NCI-H1436 (cell line): ENCODE measurements around the gene CASZ1.

Source experiments
- DNase-seq: peaks from one replicate; lab custom pipeline; 2025; lab: John Stamatoyannopoulos, UW

Gene CASZ1

GRCh38 chr1:10775763-10776162, 20.7 kb downstream of the CASZ1 start:
- no peak for DNase-seq

- DNase-seq: no peak
Observed at GRCh38 chr1:10774615-10775310, 21.7 kb downstream of the CASZ1 start.

GRCh38 chr1:10773851-10774614, 22.4 kb downstream of the CASZ1 start:
- DNase-seq: no peak

GRCh38 chr1:10773376-10773775, 23.1 kb downstream of the CASZ1 start:
- no peak for DNase-seq

DNA sequence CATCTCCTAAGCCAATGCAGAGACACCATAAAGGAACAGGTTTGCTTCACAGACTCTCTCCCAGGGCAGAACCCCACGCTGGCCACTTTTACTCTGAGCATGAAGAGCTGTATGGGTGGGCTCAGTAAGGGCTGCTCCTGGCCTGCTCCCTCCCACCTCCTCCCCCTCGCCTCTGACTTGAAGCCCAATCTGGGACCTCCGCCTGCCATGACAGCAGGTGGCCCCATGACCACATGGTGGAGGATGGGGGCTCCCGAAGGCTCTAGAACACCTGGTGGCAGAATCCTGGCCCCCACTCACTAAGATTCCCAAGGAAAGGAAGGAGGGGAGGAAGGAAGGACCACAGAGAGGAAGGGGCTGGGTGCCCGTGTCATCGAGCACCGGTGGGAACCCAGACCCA, 23.7 kb downstream of the CASZ1 start:
- DNase-seq: no peak

DNA sequence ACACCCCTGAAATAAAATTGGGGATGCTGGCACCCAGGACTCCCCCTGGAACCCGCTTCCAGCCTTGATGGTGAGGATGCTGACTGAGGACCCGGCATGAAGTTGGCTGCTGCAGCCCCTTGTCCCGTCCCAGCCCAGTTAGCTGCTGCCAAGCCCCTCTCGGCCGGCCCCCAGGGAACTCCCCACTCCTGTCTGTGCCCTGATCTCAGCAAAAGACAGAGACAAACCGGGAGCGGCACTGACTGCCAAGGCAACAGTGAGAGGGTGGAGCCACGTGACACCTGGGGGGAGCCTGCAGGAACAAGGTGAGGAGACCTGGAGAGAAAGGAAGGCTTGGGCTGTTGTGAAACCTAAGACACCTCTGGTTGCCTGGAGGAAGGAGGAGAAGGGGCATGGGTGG, 24.7 kb downstream of the CASZ1 start:
- DNase-seq: no peak

DNA sequence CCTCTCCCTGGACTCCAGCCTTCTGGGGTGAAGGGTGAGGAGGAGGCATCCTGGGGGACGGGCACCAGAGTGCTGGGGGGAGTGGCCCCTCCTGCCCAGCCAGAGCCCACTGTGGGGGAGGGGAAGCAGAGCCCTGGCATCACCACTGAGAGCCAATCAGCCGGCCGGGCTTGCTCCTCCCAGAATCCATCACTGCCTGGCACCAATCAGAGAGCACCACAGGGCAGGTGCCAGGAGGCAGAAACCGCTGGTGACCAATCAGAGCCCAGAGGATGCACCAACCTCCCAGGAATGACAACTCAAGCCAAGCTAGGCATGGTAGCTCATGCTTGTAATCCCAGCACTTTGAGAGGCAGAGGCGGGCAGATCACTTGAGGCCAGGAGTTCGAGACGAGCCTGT, 27.9 kb downstream of the CASZ1 start:
- DNase-seq: peak; percentile 10

- DNase-seq: no peak
Observed at GRCh38 chr1:10767282-10767681, 29.2 kb downstream of the CASZ1 start.

DNA sequence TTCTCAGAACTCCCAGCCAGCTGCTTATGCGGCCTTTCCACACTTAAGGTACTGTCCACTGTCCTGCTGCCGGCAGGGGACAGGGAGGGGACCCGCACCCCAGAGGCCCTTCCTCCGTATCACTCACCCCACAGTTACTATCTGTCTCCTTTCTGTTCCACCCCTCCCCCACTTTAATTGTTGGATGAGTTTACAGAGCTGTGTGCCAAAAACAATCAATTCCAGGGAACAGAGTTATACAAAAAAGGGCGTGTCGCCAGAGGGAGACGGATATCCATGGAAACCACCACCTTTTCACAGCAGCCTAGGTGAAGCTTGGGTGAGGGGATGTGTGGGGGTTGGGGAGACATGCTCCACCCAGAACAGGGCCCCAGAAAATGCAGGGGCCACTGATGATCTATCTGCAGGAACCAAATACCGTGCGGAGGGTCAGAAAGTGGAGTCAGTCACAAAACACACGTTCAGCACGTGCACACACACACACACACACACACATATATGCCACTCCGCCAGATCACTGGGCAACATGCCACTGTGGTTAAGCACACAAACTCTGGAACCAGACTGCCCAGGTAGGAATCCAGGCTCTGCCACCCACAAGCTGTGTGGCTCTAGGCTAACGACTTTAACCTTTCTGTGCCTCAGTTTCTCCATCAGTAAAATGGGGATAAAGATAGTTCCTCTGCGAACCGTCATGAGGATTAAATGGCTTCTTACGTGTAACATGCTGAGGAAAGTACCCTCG, 30.5 kb downstream of the CASZ1 start:
- no peak for DNase-seq

DNA sequence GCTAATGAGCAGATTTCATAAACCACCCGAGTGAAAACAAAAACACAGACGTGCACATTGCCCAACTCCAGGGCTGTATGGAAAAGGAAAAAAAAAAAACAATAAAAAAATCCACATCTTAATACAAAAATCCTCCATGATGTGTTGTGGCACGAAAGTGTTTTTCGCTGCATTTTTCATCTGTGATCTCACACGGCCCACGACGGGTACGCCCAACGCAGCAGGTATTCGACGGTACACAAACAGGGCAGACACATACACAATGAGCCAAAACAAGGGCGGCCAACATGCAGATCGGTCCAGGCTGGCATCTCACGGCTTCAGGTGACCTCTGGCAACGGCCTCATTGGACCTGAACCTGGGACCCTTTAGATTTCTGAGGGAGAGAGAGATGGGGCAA, 31.1 kb downstream of the CASZ1 start:
- DNase-seq: no peak

DNA sequence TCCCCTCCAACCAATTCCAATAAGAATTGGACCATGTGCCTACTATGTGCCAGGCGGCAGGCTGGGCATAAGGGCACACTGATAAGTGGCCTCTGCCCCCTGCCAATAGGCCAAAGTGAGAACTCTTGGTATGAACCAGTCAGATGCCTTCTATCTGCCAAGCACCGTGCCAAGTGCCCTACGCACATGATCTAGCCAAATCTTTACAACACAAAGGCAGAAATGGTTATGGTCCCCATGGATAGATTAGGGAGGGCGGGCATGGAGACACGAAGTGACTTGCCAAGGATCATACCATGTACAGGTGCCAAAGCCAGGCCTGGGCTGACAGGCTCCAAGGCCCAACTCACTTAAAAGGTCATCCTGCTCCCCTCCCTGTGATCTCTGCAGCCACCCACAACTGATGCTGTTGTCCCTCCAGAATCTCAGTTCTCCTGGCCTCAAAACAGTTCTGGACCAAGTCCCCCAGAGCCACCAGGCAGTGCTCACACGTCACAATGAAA, 32.1 kb downstream of the CASZ1 start:
- no peak for DNase-seq

- DNase-seq: no peak
Observed at GRCh38 chr1:10762875-10763274, 33.6 kb downstream of the CASZ1 start.

GRCh38 chr1:10762153-10762523, 34.3 kb downstream of the CASZ1 start:
- DNase-seq: no peak

DNA sequence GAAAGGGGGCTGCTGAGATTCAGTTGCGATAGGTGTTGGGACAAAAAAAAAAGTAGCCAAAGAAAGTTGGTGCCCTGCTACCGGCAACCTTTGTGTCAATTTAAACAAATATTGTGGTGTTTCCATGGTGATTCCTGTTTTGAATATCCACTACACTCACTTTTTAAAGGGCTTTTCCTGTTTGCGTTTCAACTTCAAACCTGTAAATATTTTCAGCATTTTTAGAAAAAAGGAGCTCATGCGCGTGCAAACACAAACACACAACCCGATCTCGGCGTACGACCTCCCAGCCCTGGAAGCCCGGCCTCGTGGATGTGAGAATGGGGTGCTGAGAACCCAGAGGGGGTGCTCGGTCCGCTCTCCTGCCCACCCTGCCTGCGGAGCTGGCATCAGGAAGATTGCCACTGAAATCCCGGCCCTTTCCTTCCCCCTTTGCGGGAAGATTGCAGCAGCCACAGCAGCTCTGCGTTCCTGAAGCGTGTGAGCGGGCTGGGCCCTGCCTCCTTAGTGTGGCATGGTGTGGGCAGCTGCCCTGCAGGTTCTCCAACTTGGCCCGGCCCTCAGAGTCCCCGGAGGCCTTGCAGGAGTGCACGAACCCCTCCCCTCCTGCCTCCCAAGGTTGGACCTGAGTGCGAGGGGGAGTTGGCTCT, 34.8 kb downstream of the CASZ1 start:
- no peak for DNase-seq

- no peak for DNase-seq
Observed at GRCh38 chr1:10760566-10761502, 35.6 kb downstream of the CASZ1 start.

GRCh38 chr1:10759413-10760200, 36.8 kb downstream of the CASZ1 start:
- no peak for DNase-seq

- DNase-seq: no peak
Observed at GRCh38 chr1:10756842-10757241, 39.6 kb downstream of the CASZ1 start.

DNA sequence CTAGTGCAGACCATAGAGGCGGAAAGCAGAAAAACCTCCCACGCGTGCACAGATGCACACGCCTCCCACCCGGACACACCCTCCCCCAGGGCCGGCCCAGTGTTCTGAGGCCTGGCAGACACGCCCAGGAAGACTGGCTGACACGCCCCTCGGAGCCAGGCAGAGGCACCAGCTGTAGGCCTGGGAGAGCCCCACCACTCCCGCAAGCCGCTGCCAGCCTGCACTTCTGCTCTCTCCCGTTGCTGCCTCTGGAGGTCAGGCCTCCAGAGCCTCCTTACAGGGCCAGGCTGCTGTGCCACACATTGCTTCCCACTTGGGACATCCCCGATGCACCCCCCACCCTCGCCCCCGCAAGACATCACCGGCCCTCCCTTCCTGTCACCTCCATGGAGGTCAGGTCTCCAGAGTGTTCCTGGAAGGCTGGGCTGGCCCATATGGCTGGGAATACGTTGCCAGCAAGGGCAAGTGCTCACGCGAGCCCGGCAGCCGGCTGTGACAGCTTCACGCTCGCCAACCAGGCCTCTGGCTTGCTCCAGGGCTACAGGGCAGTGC, 40.4 kb downstream of the CASZ1 start:
- peak; percentile 39 for DNase-seq

DNA sequence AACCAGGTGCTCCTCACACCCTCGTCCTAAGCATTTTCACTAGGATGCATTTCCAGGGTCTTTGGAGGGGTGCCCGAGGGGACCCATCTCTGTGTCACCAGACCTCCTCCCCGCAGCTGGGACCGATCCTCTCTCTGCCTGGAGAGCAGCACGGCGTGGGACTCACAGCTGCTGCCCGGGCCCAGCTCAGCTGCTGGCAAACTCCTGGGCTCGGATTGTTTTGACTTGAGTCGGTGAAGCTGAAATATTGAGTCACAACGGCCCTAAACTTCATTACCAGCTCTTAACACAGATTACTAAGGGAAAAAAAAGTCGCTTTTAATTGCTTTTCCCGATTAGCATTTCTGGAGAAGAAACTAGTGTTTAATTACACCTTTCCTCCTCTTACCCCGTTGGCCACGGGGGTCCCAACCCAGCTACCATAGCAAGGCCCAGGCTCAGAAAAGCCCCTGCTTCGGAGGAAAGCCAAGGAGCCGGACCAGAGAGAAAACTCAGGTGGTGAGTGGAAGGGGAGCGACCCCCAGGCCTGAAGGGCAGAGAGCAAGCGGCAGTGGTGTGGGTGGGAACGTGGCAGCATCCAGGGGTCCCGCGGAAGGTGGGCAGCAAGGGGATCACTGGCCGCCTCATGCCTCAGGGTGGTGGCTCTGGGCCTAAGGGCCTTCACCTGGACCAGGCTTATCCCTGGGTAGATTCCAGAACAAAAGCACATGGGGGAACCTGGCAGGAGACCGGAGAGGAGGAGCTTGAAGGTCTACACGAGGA, 41.7 kb downstream of the CASZ1 start:
- no peak for DNase-seq
